ENCODE data around the gene IL23A. TPM values are rescaled to one million over a fixed set of nuclear protein-coding genes. Genes with fewer than 3 reads are reported as not detected.
"Not testable (repeated sequence)": the region's sequence is repeated elsewhere in the genome, so short reads cannot be mapped to it uniquely, and the experiment has no call there.

Gene IL23A
- total RNA-seq, 1 donor from 2014 or later: 1.5 TPM

DNA sequence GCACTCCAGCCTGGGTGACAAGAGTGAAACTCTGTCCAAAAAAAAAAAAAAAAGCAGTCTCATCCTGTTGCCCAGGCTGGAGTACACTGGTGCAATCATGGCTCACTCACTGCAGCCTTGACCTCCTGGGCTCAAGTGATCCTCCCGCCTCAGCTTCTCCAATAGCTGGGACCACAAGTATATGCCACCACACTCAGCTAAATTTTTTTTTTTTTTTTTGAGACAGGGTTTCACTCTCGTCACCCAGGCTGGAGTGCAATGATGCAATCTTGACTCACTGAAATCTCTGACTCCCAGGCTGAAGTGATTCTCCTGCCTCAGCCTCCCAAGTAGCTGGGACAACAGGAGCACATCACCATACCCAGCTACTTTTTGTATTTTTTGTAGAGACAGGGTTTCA lies 17.7 kb upstream of the IL23A start:
- Histone ChIP-seq H4K20me1 (ENCODE audit: low read depth) (no peaks in the 10 kb centered on the region), H3F3A (ENCODE audit: low read depth) (peaks cover 17% of the 10 kb centered on the region), H3K27me3 (no peaks in the 10 kb centered on the region), H3K27ac (no peak overlapping the region), H2AFZ (replicated peaks) (no peak overlapping the region), H3K4me3 (no peak overlapping the region), H3K79me2 (ENCODE audit: low read depth) (no peaks in the 10 kb centered on the region), H3K4me2 (no peak overlapping the region), H3K4me1 (peaks cover 5% of the 10 kb centered on the region), H3K9ac (no peak overlapping the region), H3K9me3 (ENCODE audit: low read depth) (no peaks in the 10 kb centered on the region), H3K36me3 (no peaks in the 10 kb centered on the region)
- H3K27me3 Mint-ChIP-seq (ENCODE audit: insufficient read depth, low read depth): no peaks in the 10 kb centered on the region
- H3K9me3 Mint-ChIP-seq: no peaks in the 10 kb centered on the region
- no peak overlapping the region for H3K4me3 Mint-ChIP-seq
- H3K27ac Mint-ChIP-seq: no peak overlapping the region
- peaks cover 2% of the 10 kb centered on the region for H3K4me1 Mint-ChIP-seq
- DNase-seq (ENCODE audit: low spot score): no peak
- peaks cover 24% of the 10 kb centered on the region for H3K36me3 Mint-ChIP-seq
- TF ChIP-seq EZH2phosphoT487 (IDR thresholded peaks at IDR 0.05) (no peak), EZH2 (IDR thresholded peaks at IDR 0.05) (no peak)
- TF ChIP-seq, protein P1, sequence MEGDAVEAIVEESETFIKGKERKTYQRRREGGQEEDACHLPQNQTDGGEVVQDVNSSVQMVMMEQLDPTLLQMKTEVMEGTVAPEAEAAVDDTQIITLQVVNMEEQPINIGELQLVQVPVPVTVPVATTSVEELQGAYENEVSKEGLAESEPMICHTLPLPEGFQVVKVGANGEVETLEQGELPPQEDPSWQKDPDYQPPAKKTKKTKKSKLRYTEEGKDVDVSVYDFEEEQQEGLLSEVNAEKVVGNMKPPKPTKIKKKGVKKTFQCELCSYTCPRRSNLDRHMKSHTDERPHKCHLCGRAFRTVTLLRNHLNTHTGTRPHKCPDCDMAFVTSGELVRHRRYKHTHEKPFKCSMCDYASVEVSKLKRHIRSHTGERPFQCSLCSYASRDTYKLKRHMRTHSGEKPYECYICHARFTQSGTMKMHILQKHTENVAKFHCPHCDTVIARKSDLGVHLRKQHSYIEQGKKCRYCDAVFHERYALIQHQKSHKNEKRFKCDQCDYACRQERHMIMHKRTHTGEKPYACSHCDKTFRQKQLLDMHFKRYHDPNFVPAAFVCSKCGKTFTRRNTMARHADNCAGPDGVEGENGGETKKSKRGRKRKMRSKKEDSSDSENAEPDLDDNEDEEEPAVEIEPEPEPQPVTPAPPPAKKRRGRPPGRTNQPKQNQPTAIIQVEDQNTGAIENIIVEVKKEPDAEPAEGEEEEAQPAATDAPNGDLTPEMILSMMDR (IDR thresholded peaks at IDR 0.05): no peak

DNA sequence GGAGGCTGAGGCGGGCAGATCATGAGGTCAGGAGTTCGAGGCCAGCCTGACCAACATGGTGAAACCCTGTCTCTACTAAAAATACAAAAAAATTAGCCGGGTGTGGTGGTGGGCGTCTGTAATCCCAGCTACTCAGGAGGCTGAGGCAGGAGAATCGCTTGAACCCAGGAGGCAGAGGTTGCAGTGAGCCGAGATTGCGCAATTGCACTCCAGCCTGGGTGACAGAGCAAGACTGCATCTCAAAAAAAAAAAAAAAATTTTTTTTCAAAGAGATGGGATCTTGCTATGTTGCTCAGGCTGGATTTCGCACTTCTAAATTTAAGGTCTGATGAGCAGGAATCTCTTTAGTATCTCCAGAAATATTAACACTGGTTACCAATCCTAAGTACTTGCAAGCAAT lies 17.1 kb upstream of the IL23A start:
- H3K9me3 ChIP-seq (ENCODE audit: low read depth); H3K4me1 Mint-ChIP-seq; H3K27me3 ChIP-seq; DNase-seq (ENCODE audit: low spot score); H3K4me2 ChIP-seq; H4K20me1 ChIP-seq (ENCODE audit: low read depth); H3K4me1 ChIP-seq; H3K79me2 ChIP-seq (ENCODE audit: low read depth); H3K27ac Mint-ChIP-seq; H3K36me3 ChIP-seq; H3K9me3 Mint-ChIP-seq; H3K9ac ChIP-seq; H3K27me3 Mint-ChIP-seq (ENCODE audit: insufficient read depth, low read depth); H3K27ac ChIP-seq; H3K4me3 ChIP-seq; H2AFZ ChIP-seq (replicated peaks); H3K4me3 Mint-ChIP-seq: not testable (repeated sequence)
- H3F3A ChIP-seq (ENCODE audit: low read depth): peaks cover 11% of the 10 kb centered on the region
- peaks cover 26% of the 10 kb centered on the region for H3K36me3 Mint-ChIP-seq

DNA sequence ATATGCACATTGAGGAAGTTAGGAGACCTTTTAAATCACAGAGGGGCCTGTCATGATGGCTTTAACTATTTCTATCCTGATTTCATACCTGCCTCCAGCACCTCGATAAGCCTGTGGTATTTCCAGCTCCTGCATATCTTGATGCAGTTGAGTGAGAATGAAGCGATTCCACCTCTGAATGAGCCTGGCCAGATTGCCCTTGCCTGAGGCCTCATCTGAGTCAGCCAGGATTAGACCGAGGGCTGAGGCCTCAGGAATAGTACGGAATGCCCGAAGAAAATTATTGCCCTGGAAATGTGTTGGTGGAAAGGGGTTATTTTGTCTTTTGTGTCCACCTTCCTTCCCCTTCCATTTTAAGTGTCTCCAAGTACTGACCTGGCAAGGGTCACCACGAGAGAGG lies 14.5 kb upstream of the IL23A start:
- H3K36me3 Mint-ChIP-seq: peaks cover 31% of the 10 kb centered on the region

DNA sequence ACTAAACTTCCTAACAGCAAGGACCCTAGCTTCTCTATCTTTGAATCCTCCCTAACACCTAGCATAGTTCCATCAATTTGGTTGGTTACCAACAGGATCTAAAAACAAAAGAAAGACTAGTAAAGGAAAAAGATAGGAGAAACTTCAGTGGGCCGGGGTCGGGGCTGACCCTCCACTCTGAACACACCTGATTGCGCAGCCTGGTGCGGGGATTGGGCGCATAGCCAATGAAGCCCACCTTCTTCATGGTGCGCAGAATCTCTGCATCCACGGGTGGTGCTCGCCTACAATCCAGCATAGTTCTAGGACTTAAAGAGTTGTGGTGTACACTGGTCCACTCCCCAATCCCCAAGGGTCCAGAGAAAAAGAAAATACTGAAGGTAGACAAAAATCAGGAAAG lies 12.6 kb upstream of the IL23A start:
- Histone ChIP-seq H3K4me2 (no peak overlapping the region), H3K4me3 (no peak overlapping the region), H2AFZ (replicated peaks) (no peak overlapping the region), H3K4me1 (no peaks in the 10 kb centered on the region), H3K9ac (peak overlapping the region; percentile 27), H4K20me1 (ENCODE audit: low read depth) (no peaks in the 10 kb centered on the region), H3K79me2 (ENCODE audit: low read depth) (no peaks in the 10 kb centered on the region), H3K36me3 (no peaks in the 10 kb centered on the region), H3F3A (ENCODE audit: low read depth) (no peaks in the 10 kb centered on the region), H3K9me3 (ENCODE audit: low read depth) (no peaks in the 10 kb centered on the region), H3K27me3 (no peaks in the 10 kb centered on the region), H3K27ac (no peak overlapping the region)
- H3K27ac Mint-ChIP-seq: no peak overlapping the region
- DNase-seq (ENCODE audit: low spot score): no peak
- no peak overlapping the region for H3K4me3 Mint-ChIP-seq
- no peaks in the 10 kb centered on the region for H3K4me1 Mint-ChIP-seq
- H3K27me3 Mint-ChIP-seq (ENCODE audit: insufficient read depth, low read depth): peaks cover 6% of the 10 kb centered on the region
- H3K36me3 Mint-ChIP-seq: peaks cover 30% of the 10 kb centered on the region
- no peaks in the 10 kb centered on the region for H3K9me3 Mint-ChIP-seq
- TF ChIP-seq EZH2phosphoT487 (IDR thresholded peaks at IDR 0.05): no peak
- no peak for TF ChIP-seq EZH2 (IDR thresholded peaks at IDR 0.05)

More for the DNA sequence above, 14.5 kb upstream of the IL23A start:
- no peak overlapping the region for H3K4me2 ChIP-seq
- TF ChIP-seq EZH2 (IDR thresholded peaks at IDR 0.05) (no peak), EZH2phosphoT487 (IDR thresholded peaks at IDR 0.05) (no peak)
- TF ChIP-seq, protein P1 (IDR thresholded peaks at IDR 0.05): no peak
- no peak overlapping the region for H3K9ac ChIP-seq
- Mint-ChIP-seq H3K4me3 (no peak overlapping the region), H3K27me3 (ENCODE audit: insufficient read depth, low read depth) (peaks cover 3% of the 10 kb centered on the region), H3K9me3 (no peaks in the 10 kb centered on the region), H3K27ac (no peak overlapping the region), H3K4me1 (no peaks in the 10 kb centered on the region)
- H3K27ac ChIP-seq: no peak overlapping the region
- no peaks in the 10 kb centered on the region for H4K20me1 ChIP-seq (ENCODE audit: low read depth)
- no peaks in the 10 kb centered on the region for H3K4me1 ChIP-seq
- H3K9me3 ChIP-seq (ENCODE audit: low read depth): no peaks in the 10 kb centered on the region
- H3K79me2 ChIP-seq (ENCODE audit: low read depth): no peaks in the 10 kb centered on the region
- H3K27me3 ChIP-seq: no peaks in the 10 kb centered on the region
- no peak overlapping the region for H2AFZ ChIP-seq (replicated peaks)
- no peak overlapping the region for H3K4me3 ChIP-seq
- H3K36me3 ChIP-seq: no peaks in the 10 kb centered on the region
- H3F3A ChIP-seq (ENCODE audit: low read depth): no peaks in the 10 kb centered on the region
- DNase-seq (ENCODE audit: low spot score): no peak

Data from neural progenitor cell (in vitro differentiated cells).